ENCODE data around the gene LRBA.

Gene LRBA

DNA sequence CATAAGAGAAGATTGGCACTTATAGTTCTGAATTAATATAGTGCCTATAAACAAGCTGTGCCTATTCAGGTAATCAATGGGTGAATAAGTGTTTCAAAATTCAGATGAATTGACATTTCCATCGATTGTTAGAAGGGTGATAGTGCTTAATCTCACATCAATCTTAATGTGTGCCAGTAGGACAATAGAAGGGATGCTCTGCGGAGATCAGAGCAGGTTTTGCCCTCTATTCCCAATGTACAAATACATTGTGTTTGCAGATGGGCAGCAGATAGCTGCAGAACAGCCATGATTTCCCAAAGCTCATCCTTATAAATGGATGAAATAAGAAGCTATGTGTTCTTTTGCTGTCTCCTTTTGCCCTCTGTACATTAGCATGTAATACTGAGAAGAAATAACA lies 425.9 kb downstream of the LRBA start:
- DNase-seq (ENCODE audit: low read depth in 2 of 2), result no peak

DNA sequence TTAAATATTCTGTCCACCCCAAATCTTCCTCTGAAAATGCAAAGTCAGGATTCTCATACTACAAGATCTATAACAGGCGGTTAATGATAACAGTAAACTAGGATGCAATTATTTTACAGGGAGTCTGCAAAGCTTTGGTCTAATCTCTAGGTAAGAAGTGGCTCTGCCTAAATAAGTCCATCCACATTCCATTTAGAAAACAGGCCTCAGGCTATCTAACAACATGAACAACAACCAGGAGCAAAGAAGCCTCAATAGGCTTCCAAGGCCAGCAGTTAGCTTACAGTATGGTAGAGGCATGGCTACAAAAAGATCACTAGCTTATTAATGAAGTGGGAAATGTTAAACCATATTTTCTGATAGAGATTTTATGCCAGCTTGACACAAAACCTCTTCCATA lies 426.8 kb downstream of the LRBA start:
- no peak for DNase-seq (ENCODE audit: low read depth in 2 of 2)

DNA sequence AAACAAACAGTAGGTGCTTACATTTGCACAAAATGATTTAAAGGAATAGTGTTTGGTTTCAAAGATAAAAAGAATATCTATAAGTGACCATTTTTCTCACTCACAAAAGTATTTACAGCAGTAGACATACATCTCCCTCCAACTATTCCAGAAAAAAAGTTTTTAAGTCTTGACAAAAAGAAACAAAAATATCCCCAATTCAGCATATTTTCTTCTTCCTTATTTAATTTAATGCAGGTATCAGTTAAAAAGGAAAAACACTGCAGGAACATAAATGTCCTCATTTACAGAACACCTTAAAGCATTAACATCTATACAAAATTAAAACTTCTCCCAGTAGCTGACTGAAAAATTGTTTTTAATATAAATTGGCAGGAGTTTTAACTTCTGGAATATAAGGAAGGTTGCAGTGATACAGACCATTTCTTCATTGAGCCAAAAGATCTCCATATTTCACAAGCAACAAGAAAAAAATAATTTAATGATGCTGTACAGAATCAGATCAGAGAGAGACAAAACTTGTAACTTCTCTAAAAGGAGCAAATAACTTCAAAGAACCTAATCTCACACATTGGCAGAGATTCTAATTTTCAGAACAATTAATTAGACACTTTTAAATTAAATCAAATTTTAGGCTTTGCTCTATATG lies 428.8 kb downstream of the LRBA start:
- no peak for DNase-seq (ENCODE audit: low read depth in 2 of 2)

DNA sequence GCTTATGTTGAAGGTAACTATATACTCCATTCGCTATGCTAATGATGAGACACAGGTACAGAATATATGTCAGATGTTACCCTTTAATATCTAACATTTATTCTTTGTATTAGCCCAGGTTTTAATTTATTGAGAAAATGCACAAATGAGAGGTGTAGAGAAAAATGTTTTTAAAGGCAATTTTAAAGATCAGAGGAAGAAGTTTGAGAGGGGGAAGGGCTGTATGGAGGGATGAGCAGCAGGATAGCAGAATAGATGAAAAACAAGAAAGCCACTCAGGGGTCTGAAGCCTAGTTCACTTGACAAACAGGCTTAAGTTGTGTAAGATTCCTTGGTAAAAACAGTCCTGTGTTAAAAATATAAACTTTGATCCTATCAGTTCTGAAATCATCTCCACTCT lies 429.5 kb downstream of the LRBA start:
- no peak for DNase-seq (ENCODE audit: low read depth in 2 of 2)

DNA sequence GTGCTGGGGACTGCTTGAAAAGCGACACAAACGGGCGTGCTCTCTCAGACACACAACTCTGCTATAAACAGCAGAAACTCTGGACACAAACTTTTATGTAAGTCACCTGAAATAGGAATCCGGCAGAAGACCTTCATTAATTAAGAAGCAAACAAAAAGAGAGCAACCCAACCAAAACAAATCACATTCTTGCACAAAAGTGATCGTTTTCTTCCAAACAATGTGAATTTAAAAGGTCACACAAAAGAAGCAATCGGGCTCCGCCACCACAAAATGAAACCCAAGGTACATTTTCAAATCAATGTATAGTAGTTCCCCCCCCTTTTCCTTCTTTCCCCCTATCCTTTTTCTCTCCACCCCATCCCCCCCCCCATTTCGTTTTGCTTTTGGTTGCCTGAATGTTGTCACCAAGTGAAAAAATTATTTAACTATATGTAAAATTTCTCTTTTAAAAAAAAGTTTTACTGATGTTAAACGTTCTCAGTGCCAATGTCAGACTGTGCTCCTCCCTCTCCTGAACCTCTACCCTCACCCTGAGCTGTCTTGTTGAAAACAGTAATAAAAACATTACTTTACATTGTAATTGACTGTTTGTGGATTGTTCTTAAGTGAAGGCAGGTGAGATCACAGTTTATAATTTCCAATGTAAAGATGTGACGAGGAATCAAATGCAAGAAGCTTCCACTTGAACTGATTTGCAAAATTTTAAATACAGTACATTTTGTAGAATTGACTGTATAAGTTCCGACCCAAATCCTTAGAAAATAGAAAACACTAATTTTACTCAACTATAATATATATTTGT lies 430.8 kb downstream of the LRBA start:
- no peak for DNase-seq (ENCODE audit: low read depth in 2 of 2)

DNA sequence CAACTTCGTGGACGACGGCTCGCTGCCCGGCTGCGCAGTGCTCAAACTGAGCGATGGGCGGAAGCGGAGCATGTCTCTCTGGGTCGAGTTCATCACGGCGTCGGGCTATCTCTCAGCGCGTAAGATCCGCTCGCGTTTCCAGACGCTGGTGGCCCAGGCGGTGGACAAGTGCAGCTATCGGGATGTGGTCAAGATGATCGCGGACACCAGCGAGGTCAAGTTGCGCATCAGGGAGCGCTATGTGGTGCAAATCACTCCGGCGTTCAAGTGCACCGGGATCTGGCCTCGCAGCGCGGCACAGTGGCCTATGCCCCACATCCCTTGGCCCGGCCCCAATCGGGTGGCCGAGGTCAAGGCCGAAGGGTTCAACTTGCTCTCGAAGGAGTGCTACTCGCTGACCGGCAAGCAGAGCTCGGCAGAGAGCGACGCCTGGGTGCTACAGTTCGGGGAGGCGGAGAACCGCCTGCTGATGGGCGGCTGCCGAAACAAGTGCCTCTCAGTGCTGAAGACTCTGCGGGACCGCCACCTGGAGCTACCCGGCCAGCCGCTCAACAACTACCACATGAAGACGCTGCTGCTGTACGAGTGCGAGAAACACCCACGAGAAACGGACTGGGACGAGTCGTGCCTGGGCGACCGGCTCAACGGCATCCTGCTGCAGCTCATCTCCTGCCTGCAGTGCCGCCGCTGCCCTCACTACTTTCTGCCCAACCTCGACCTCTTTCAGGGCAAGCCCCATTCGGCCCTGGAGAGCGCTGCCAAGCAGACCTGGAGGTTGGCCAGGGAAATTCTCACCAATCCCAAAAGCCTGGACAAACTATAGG lies 431.6 kb downstream of the LRBA start:
- DNase-seq (ENCODE audit: low read depth in 2 of 2), result no peak

DNA sequence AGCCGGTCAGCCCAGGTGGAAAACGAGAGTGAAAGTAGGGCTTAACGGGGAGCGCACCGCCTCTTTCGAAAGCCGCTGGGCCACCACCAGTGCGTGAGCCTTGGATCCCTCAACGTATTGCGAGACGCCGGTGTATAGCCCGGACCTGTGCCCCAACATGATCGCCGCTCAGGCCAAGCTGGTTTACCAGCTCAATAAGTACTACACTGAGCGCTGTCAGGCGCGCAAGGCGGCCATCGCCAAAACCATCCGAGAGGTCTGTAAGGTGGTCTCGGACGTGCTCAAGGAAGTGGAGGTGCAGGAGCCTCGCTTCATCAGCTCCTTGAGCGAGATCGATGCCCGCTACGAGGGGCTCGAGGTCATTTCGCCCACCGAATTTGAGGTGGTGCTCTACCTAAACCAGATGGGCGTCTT lies 432.2 kb downstream of the LRBA start:
- no peak for DNase-seq (ENCODE audit: low read depth in 2 of 2)

DNA sequence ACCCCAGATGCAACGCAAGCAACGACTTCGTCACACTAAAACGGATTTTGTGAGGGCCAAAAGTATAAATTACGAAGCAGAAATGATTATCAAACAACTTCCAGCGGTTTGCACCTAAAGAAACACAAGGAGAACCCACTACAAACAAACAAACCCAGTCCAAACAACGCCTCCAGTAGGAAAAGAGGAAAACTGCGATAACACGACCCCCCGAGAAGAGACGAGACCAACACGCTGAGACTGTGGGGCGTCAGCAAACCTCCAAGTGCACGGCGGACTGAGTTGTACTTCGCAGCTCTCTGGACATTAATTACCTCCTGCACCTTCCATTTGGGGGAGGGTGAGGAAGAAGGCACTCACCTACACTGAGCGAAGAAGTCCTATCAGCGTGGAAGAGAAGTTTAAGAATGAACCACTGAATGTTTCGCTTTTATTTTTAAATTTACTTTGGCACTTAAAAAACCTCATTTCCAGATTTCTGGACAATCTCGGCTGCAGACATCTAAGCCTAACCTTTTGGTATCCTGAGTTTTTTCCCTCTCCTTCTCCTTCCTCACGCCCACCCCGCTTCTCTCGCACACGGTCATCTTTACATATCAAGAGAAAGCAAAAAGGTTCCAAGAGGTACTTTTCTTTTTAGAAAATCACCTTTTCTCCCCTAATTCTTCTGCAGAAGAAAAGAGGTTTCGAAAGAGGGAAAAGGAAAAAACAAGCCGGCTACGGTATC lies 432.8 kb downstream of the LRBA start, which contains the start of gene MAB21L2:
TSS of gene MAB21L2 (plus strand) at position 6 of the 727 bp plus-strand sequence. CDS start 879 bp downstream, outside the sequence.
- DNase-seq (ENCODE audit: low read depth in 2 of 2), result no peak

DNA sequence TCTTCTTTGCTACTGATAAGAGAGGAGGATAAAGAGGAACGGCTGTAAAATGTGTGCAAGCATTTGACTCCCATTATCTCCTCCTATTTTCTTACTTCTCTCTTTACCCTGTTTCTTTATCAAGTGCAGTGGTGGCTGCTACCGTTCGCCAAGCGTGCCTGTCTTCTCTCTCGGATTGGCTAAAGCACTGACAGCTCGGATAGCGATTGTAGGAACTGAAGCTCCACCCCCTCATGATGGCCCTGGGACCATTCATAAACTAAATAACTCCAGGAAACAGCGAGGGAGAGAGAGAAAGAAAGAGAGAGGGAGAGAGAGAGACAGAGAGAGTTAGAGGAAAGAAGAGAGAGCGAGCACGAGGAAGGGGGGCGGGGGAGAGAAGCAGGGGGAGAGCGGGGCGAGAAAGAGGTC lies 433.4 kb downstream of the LRBA start:
- no peak for DNase-seq (ENCODE audit: low read depth in 2 of 2)

DNA sequence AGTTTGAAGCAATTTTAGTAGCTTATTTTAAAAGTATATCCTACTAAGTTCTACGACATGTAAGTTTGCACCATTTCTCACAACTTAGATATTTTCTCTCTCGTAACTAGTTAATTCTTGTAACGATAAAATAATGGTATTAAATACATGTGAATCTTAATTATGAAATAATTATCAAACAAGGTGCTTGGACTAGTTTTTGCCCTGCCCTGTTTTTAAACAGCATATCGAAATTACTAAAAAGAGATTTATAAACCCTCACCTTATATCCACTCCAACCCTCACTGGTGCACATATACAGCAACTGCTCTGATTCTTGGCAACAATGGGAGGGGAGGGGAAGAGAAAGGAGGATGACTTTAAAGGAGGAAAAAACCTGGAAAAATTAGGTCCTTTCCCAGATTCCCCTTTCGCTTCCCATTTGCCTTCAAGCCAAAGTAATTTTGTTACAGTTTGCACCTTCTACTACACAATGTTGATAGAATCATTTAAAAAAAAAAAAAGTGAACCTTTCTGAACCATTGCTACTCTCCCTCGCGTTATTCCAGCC lies 434.0 kb downstream of the LRBA start:
- no peak for DNase-seq (ENCODE audit: low read depth in 2 of 2)

DNA sequence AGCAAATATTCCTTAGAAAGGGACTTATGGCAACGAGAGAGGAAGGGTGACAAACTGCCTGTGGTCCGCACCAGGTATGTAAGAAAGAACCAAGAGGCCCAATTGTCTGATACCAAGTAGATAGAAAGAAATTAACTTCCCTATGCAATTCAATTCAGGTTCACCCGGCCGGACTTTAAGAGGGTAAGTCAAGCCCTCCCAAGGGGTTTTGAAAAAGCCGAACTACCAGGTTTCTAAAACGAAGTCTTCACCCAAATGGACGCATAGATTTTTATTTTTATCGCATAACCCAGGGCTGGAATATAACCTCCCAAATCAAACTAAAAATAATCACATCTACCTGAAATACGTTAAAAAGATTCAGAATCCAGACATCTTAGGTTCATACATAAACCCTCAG lies 434.8 kb downstream of the LRBA start:
- DNase-seq (ENCODE audit: low read depth in 2 of 2), result no peak

DNA sequence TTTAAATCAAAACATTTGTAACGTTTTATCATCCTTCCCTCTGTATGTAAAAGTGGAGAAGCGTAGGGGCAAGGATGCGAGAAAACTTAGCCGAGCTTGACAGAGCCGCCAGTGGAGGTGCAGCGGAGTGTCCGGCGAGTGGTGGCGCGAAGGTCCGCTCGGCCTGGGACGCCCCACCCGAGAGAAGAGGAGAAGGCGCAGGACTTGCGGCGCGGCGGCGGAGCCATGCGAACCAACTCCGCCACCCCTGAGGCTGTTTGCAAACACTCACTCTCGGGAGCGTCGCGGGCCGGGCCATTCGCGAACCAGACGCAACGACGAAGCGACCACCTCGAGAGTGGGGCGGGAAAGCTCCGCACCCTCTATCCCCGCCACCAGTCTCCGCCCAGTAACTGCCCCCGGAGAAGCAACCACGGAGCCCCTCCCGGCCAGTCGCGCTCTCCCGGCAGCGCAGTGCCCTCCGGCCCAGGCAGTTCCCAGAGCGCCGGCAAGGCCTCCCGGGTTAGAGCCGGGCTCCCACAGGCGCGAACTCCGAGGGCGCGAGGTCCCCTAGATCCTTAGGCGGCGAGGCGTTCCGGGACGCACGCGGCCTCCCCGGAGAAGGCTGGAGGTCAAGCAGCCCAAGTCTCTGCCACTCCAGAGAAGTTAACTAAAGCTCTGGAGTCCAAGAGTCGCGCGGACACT lies 435.4 kb downstream of the LRBA start:
- DNase-seq (ENCODE audit: low read depth in 2 of 2), result no peak

DNA sequence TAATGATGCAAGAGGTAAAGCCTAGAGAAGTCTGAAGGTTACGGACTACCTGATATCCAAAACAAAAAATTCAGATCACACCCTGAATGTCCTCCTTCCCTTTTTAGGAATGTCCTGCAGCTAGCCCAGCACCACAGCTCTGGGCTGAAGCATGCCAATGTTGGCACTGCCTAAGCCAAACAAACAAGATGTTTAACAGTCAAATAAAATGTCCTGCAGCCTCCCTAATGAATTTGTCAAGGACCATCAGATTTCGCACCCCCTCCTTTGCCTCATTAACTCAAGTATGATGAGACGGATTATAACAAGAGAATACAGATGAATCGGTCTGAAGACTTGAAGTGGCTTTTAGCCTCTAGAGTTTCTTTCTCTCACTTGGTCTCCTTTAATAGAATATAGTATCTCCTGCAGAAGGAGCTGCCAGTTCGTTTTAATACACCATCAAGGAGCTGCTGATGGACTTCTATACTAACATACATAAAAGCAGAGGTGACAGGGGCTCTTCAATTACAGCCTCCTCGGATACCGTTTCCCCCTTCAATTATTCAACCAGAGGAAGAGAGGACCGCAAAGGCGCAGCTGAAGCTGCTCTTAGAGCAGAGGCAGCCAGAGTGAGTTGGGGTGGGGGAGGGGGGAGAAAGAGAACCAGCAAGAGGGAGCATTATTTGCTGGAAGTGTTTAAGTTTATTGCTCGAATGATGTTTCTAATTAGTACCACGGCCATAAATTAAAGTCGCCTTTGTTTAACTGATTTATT lies 436.2 kb downstream of the LRBA start:
- DNase-seq (ENCODE audit: low read depth in 2 of 2), result no peak

DNA sequence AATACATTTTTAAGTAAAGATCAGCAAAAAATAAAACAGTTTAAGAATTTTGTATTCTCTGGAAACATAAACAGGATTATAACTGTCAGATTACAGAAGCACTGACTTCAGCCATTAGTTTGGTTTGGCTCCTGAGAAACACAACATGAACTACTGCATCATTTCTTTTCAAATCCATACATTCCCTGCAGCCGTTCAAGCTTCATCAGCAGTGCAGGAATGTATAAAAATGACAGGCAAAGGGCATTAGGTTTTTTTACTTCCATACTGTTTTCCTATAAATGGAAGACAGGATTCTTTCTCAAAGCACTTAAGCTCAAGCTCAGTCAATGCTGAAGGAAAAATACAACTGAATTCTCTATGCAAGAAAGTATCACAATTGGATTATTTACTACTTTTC lies 437.3 kb downstream of the LRBA start:
- no peak for DNase-seq (ENCODE audit: low read depth in 2 of 2)

DNA sequence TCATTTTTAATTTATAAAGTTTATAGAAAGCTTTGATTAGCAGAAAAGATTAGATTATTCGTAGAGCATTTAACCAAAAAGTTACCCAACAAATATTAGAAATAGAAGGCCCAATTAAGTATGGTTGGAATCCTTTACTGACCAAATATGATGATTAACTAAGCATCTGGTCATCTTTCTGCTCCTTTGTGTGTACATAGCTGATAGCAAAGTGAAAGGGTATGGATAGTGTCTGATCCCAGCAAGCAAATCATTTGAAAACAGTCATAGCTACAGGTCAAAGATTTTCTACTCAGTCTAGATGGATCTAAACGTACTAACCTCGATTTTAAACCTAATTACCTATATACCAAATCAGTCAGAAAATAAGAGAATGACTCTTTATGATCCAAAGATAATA lies 440.4 kb downstream of the LRBA start:
- no peak for DNase-seq (ENCODE audit: low read depth in 2 of 2)

DNA sequence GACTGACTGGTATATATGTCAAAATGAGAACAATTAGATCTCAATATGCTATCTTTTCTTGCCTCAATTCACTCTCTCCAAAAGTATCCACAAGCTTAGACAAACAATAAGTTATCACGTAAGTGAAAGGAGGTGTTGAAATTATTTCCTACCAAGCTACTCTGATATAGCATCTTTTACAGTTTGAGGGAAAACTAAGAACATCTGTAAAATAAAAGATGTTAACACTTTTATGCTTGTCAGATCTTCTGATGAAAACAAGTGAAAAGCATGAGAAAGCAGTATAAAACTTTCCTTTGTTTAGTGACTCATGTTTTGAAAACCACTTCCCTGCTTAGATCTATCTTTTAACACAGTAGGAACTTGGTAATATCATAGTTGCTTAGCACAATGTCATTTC lies 441.6 kb downstream of the LRBA start:
- DNase-seq (ENCODE audit: low read depth in 2 of 2), result no peak

DNA sequence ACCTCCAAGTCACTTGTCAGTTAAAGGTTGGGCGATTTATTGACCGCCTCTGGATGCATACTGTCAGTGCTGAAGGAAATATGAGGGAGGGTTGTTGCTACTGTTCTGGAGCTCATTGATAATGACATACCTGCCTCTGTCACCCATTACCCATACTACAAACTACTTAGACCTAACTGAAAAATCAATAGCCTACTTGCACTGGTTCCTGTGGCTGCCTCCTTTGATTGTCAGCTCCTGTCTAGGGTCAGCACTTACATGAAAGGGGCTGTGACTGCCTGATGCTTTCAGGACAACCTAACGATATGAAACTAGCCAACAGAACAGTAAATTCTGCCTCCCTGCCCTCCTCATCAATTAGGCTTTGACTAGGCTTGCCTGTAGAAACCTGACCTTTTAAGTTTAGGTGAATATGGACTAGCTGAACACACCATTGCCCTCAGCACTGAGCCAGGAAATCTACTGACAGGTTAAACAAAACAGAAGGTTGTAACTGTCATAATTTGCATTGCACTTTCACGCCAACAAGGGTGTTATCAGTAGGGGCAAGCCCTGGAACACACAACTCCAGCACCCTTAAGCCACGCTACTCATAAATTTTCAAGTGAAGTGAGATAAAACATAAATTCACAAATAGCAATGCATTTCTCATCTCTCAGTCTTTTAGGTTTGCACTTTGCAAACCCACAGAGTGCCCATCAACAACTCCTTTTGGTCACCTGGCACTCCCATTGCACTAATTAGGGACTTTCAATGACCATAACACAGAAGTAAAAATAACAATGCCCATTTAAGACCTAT lies 442.2 kb downstream of the LRBA start:
- DNase-seq (ENCODE audit: low read depth in 2 of 2), result no peak

DNA sequence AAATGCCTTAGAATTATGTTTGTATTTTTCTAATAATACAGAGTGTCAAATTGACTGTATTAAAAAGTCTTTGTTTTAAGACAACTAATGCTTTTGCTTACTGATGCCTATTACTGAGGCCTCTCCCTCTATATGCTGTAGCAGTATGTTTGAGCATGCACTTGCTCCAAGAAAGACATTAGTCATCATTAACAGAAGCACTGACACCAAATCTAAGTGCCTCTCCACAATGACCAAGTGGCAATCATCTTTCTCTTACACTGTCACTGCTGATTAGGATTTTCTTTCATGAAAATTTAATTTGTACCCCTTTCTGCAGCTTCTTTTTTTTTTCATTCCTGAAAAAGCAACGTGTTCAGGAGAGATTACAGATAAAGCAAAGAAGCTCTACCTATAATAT lies 444.2 kb downstream of the LRBA start:
- no peak for DNase-seq (ENCODE audit: low read depth in 2 of 2)

DNA sequence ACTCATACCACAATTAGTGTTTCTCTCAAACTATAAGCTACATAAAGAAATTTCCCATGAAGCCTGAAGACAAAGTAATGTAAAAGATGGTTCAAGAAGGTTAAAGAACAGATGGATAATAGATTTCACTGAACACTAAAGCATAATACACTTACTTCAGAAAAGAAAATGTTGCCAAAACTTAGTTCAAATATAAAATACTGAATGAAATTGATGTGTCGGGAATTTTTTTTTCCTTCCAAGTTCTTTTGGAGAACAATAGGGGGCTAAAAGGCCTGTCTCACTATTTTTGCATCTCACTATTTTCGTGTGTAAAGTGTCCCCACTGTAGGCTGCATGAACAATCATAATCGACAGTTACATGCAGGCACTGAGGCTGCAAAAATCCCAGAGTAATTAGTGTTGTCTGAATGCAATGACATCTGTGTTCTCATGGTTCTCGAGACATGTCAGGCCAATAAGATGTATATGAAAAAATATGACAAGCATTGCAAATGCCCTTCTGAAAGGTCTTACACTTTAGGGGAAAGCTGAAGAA lies 445.0 kb downstream of the LRBA start:
- no peak for DNase-seq (ENCODE audit: low read depth in 2 of 2)

Data from stimulated activated CD4-positive, alpha-beta T cell treated with anti-CD3 and anti-CD28 coated beads, Interleukin-1b, Interleukin-23, amount 100 ng/mL, for 1 hour (primary cell).